Measurements from ENCODE around the gene OR6B1. TPM values are rescaled to one million over a fixed set of nuclear protein-coding genes. Genes with fewer than 3 reads are reported as not detected.

The OR6B1 gene
- total RNA-seq = not detected

DNA sequence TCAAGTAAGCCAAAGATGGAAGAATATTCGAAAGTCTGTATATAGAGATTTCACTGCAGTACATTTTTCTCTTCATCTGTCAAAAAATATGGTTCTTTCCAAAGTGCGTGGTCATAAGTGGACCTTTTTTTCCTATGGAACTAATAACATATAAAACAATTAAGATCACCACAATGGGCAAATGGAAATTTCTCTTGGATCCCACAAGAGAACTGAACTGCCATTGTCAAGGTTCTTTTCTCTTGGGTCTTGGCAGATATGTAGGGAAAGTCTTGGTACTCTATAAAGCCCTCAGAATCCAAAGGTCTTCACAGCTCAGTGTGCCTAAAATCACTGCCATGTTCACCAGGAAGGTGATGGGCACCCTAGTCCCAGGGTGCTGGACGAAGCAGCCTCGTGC lies at the start of gene OR6B1:
Gene OR6B1, plus strand, starts transcription at position 301 of the 400 bp plus-strand sequence. CDS start 3,677 bp downstream, outside the sequence.
- Histone ChIP-seq H3K36me3 (no peaks in the 10 kb centered on the region), H3K27me3 (replicated peaks; ENCODE audit: insufficient read depth) (no peaks in the 10 kb centered on the region), H3K4me3 (no peak within 1 kb of the TSS), H3K9me3 (no peaks in the 10 kb centered on the region), H3K4me1 (replicated peaks) (no peaks in the 10 kb centered on the region), H3K27ac (no peak within 1 kb of the TSS)
- no peak for TF ChIP-seq POLR2AphosphoS5 (IDR thresholded peaks at IDR 0.05)
- TF ChIP-seq CTCF (IDR thresholded peaks at IDR 0.05) = no peak
- no peak for TF ChIP-seq POLR2A (IDR thresholded peaks at IDR 0.05)
- intact Hi-C loops (cut with DNase I) = no loop called here
- 92% methylated on average over 4 of the region's 4 CpGs for WGBS
- DNase-seq (ENCODE audit: low spot score) = no peak

GRCh38 chr7:143953421-143953820 lies 46.7 kb upstream of the OR6B1 start:
- intact Hi-C loops (cut with DNase I) = no loop called here
- Histone ChIP-seq H3K9me3 (no peaks in the 10 kb centered on the region), H3K27ac (no peak overlapping the region), H3K27me3 (replicated peaks; ENCODE audit: insufficient read depth) (no peaks in the 10 kb centered on the region), H3K36me3 (no peaks in the 10 kb centered on the region), H3K4me3 (no peak overlapping the region), H3K4me1 (replicated peaks) (no peaks in the 10 kb centered on the region)
- no peak for TF ChIP-seq POLR2AphosphoS5 (IDR thresholded peaks at IDR 0.05)
- 72% methylated on average over 3 of the region's 3 CpGs for WGBS
- no peak for DNase-seq (ENCODE audit: low spot score)

- no peak overlapping the region for H3K4me3 ChIP-seq
- DNase-seq (ENCODE audit: low spot score) = no peak
- no peaks in the 10 kb centered on the region for H3K4me1 ChIP-seq (replicated peaks)
- no peak overlapping the region for H3K27ac ChIP-seq
- intact Hi-C loops (cut with DNase I) = no loop called here
- H3K36me3 ChIP-seq = no peaks in the 10 kb centered on the region
- 88% methylated on average over 2 of the region's 2 CpGs for WGBS
- no peak for TF ChIP-seq POLR2A (IDR thresholded peaks at IDR 0.05)
- TF ChIP-seq POLR2AphosphoS5 (IDR thresholded peaks at IDR 0.05) = no peak
- TF ChIP-seq CTCF (IDR thresholded peaks at IDR 0.05) = no peak
- H3K27me3 ChIP-seq (replicated peaks; ENCODE audit: insufficient read depth) = no peaks in the 10 kb centered on the region
- H3K9me3 ChIP-seq = no peaks in the 10 kb centered on the region
Observed at GRCh38 chr7:143954135-143954534, 46.0 kb upstream of the OR6B1 start.

DNA sequence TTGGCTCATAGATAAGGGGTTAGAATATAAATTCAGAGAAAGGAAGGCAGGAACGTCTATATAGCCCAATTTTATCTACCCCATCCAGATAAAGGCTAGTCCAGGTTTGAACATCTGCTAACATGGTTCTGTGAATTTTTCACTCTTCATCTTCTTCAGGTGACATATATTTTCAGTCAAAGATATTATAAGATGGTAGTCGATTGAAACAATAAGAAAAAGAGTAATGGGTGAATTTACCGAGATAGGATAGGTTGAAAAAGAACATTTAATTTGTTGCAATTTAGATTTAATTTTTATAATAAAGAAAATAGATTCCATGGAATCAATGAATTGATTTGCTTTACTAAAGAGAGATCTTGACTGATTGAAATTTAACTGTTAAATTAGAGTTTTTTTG lies 45.6 kb upstream of the OR6B1 start, which contains the start of gene OR2F1:
Gene OR2F1, plus strand, starts transcription at position 301 of the 400 bp plus-strand sequence. CDS start 5,127 bp downstream, outside the sequence.
- no peak for DNase-seq (ENCODE audit: low spot score)
- Histone ChIP-seq H3K4me3 (no peak within 1 kb of the TSS), H3K9me3 (no peaks in the 10 kb centered on the region), H3K27ac (no peak within 1 kb of the TSS), H3K27me3 (replicated peaks; ENCODE audit: insufficient read depth) (no peaks in the 10 kb centered on the region), H3K36me3 (no peaks in the 10 kb centered on the region), H3K4me1 (replicated peaks) (no peaks in the 10 kb centered on the region)
- no peak for TF ChIP-seq POLR2AphosphoS5 (IDR thresholded peaks at IDR 0.05)
- no peak for TF ChIP-seq POLR2A (IDR thresholded peaks at IDR 0.05)
- no peak for TF ChIP-seq CTCF (IDR thresholded peaks at IDR 0.05)
- intact Hi-C loops (cut with DNase I) = no loop called here
- 91% methylated on average over 3 of the region's 3 CpGs for WGBS

- TF ChIP-seq POLR2A (IDR thresholded peaks at IDR 0.05) (no peak), CTCF (IDR thresholded peaks at IDR 0.05) (no peak), POLR2AphosphoS5 (IDR thresholded peaks at IDR 0.05) (no peak)
- DNase-seq (ENCODE audit: low spot score) = no peak
- H3K4me3 ChIP-seq = no peak overlapping the region
- intact Hi-C loops (cut with DNase I) = no loop called here
- no peaks in the 10 kb centered on the region for H3K36me3 ChIP-seq
- H3K9me3 ChIP-seq = no peaks in the 10 kb centered on the region
- H3K27ac ChIP-seq = no peak overlapping the region
- H3K27me3 ChIP-seq (replicated peaks; ENCODE audit: insufficient read depth) = no peaks in the 10 kb centered on the region
- 38% methylated on average over 3 of the region's 3 CpGs for WGBS
- H3K4me1 ChIP-seq (replicated peaks) = no peaks in the 10 kb centered on the region
Observed at GRCh38 chr7:143958781-143959180, 41.3 kb upstream of the OR6B1 start.
